ENCODE data around the gene TNNI3.
"Not testable (repeated sequence)": the region's sequence is repeated elsewhere in the genome, so short reads cannot be mapped to it uniquely, and the experiment has no call there.

Gene TNNI3

DNA sequence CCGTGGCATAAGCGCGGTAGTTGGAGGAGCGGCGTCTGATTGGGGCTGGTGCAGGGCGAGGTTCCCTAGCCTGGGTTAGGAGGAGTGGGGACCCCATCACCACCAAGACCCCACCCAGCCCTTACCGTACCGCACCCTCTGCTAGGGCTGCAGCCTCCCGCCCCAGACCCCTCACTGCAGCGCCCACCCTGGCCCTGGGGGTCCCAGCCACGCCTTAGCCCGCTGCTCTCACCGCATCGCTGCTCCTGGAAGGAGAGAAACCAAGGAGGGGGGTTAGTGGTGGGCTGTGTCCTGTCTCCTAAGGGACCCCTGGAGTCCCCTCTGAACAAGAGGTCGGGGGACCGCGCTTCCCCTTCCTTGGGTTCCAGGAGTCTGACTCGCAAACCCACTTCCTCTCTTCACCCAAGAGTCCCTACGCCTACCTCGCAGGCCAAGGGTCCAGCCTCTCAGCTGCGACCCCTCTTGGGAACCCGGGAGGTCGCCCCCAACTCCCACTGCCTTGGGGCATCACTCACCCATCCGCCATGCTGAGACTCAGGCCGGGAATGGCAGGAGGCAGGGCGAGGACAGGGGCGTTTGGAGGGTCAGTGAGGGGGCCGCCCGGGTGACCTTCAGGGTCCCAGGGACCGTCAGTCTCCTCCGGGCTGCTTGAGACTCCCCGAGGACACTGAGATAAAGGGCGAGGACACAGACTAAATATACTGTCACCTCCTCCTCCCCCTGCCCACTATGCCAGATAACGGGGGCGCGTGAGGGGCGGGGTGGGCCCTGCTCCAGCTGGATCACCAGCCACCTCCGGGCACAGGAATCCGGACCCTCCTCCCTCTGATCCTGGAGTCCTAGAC is at the start of gene TNNI3:
TSS of gene TNNI3 (minus strand) at position 669 of the 845 bp plus-strand sequence. CDS start at position 526, 143 bp downstream.
- no peak for DNase-seq (ENCODE audit: low read depth)

DNA sequence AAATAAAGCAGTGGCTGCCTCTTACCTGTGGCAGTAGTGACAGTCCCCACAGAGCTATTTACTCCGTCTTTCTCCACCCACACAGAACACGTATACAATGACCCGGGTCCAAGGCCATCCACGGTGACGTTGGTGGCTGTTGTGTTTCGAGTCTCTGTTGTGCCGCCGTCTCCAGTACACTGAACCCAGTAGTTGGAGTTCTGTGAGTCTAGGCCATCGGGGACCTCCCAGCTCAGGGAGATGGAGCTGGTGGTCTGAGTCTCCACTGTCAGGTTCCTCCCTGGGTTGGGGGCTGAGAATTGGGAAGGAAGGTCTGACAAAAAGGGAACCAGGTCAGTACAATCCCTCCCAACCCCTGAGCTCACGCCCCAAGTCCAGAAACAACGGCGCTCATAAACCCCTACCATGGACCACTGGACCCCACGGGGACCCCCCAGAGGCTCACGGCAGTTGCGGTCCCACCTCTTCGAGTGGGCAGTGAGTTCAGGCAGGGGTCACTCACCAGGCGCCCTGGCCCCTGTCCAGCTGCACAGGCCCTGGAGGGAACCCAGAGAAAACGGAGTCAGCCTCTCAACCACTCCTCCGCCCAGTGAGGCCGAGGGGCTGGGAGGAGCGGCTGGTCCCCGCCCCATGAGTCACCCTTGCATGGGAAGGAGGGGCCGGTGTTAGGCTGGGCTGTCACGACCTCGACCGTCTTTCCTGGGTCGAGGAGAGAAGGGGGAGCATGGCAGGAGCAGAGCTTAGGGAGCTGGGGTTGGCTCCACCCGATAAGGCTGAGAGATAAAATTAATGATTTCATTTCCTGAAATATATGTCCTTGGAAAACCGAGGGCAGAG is 49.4 kb upstream of the TNNI3 start:
- DNase-seq (ENCODE audit: low read depth), result peak; percentile 5

GRCh38 chr19:55202199-55202598 is 44.7 kb upstream of the TNNI3 start:
- not testable (repeated sequence) for DNase-seq (ENCODE audit: low read depth)

DNA sequence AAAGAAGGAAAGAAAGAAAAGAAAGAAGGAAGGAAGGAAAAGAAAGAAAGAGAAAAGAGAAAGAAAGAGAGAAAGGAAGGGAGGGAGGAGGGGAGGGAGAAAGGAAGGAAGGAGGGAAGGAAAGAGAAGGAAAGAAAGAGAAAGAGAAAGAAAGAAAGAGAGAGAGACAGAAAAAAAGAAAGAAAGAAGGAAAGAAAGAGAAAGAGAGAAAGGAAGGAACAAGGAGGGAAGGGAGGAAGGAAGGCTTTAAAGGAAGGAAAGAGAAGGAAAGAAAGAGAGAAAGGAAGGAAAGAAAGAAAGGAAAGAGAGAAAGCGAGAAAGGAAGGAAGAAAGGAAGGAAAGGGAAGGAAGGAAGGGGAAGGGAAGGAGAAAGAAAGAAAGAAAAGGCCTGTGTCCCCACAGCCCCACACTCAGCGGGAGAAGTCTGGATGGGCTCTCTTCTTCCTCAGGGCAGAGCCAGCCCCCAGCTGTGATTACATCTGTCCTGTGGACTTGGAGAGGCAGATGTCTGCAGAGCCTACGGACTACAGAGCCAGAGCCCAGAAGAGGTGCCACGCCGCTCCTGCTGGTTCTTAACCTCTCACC is 42.2 kb upstream of the TNNI3 start:
- DNase-seq (ENCODE audit: low read depth), result no peak

- no peak for DNase-seq (ENCODE audit: low read depth)
Observed at GRCh38 chr19:55198651-55199050, 41.1 kb upstream of the TNNI3 start.

GRCh38 chr19:55197528-55197927 is 40.0 kb upstream of the TNNI3 start:
- DNase-seq (ENCODE audit: low read depth), result no peak

- DNase-seq (ENCODE audit: low read depth), result no peak
Observed at GRCh38 chr19:55196803-55197202, 39.3 kb upstream of the TNNI3 start.

- no peak for DNase-seq (ENCODE audit: low read depth)
Observed at GRCh38 chr19:55193481-55193880, 35.9 kb upstream of the TNNI3 start.

DNA sequence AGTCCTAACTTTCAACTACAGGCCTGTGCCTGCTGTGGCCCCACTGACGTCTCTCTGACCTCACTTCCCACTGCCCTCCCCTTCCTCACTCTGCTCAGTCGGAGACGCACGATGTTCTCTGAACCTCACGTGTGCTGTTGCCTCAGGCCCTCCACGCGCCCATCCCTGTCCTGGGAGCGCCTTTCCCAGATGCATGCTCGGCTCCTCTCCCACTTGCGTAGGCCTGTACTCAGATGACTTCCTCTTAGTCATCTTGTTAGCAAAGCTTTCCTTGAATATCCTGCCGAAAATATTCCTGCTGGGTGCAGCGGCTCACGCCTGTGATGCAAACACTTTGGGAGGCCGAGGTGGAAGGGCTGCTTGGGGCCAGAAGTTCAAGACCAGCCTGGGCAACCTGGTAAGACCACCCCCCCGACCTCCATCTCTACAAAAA is 31.9 kb upstream of the TNNI3 start:
- DNase-seq (ENCODE audit: low read depth), result no peak

DNA sequence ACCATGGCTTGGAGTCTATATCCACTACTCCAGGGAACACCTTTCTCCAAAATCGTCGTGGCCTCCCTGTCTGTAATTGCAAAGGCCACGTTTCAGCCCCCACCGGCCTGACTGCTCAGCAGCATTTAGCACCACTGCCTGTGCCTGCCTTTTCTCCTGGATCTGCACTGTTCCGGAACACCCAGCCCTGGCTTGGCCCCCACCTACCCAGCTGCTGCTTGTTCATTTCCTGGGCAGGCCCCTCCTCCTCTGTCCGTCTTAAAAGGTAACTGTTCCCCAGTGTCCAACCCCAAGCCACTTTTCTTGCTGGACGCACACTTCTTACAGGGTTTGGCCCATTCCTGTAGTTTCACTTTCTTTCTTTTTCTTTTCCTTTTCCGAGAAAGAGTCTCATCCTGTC is 31.1 kb upstream of the TNNI3 start:
- no peak for DNase-seq (ENCODE audit: low read depth)

DNA sequence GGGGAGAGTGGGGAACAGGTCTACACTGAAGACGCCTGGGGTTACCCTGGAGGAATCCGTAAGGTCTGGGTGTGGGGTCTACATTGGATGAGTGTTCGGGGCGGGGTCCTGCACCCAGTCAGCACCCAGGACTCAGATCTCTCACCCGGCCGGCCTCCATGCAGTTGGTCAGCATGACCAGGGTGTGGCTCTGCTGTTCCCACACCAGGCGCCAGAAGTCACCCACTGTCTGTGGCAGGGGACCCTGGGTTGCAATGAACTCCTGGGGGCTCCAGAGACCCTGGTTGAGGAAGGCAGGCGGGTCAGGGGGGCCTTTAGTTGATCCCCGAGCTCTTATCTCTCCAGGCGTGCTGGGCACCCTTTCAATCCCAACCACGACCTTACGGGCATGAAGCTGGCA is 28.5 kb upstream of the TNNI3 start:
- no peak for DNase-seq (ENCODE audit: low read depth)

DNA sequence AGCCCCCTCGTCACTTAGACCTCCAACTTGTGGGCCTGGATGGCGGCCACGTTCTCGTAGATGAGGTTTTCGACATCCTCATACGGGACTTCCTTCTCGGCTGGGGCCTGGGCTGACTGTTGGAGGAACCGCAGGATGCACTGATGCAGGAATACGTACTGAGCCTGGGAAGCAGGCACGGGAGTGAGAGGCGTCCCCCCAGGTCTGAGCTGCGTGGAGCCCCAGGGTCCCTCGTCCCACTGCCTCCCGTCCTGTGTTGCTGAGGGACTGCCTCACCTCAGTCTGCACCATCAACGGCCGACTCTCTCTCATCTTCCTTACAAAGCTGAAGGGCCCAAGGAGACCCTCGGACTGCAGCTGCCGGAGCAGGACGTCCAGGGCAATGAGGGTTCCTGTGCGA is 24.2 kb upstream of the TNNI3 start:
- DNase-seq (ENCODE audit: low read depth), result no peak

GRCh38 chr19:55179606-55180484 is 22.3 kb upstream of the TNNI3 start, which contains the start of gene SYT5:
Gene SYT5 (minus strand): TSS chr19:55180289. CDS start chr19:55179041, 1,248 bp downstream.
- DNase-seq (ENCODE audit: low read depth), result peak; percentile 29

GRCh38 chr19:55178781-55179599 is 21.5 kb upstream of the TNNI3 start:
- peak; percentile 87 for DNase-seq (ENCODE audit: low read depth)

DNA sequence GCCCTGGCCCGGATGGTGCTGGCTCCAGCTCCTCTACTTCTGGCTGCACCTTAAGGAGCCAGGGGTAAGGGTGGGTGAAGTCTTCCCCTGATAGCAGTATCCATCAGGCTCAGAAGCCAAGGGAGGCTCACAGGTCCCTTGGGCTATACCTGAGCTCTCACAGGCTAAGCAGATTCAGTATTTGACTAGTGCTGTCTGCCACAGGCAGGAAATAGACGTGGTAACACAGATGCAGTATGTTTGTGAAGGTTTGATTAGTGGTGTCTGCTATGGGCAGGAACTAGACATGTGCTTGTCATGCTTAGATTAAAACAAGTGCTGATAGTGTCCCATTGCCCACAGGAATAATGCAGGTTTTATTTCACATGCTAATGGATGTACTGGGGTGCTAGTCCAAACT is 18.5 kb upstream of the TNNI3 start:
- no peak for DNase-seq (ENCODE audit: low read depth)

DNA sequence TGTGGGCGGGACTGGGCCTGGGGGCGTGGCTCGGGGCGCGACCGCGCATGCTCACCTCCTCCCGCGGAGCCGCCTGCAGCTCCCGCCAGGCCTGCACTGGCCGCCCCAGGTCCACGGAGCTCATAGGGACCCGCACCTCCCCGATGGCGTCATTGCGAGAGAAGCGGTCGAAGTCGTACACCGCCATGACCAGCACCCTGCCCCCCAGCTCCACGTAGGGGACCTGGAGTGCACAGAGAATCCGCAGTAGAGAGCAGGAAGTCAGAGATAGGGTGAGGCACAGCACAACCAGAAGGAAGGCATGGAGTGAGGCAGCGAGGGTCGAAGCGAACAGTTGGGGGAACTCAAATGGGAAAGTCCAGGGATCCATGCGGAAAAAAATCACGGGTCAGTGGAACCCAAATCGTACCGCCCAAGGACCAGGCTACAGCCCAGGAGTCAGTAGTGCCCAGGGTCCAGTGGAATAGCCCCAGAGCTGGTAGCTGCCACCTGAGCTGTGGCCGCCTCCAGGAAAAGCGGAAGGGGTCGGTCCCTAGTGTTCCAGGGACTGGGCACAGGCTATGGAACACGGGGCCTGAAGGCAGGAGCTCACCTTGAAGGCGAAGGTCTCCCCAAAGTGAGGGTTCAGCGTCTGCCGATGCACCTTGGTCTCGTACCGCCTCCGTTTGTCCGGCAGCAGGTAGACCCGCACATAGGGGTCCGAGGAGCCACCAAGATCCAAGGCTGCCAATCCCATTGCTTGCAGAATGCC is 17.8 kb upstream of the TNNI3 start:
- DNase-seq (ENCODE audit: low read depth), result no peak

DNA sequence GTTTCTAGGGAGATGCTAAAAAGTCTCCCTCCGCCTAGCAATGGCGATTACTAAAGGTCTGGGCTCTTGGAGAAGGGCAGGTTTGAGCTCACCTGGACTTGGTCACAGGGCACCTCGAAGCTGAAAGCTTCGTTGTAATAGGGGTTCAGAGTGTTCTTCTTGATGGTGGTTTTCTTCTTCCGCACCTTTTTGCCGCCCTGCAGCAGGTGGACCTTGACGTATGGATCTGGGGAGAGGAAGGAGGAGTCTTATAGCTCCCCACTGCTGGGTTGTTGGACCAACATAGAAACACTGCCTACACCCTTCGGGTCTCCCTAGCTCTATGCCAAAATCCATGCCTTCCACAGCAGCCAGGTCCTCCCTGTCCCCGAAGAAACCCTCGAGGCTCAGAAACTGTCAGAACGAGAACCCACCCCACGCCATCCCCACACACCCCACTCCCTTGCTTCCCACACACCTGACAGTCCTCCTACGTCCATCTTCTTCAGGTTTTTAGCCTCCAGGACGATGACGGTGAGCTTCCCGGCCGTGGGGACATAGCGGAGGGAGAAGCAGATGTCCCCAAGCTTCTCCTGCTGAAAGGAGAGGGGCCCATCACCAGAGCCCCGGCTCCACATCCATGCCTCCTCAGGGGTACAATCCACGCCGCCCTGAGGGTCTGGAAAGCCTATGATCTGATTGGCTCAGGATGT is 17.0 kb upstream of the TNNI3 start:
- DNase-seq (ENCODE audit: low read depth), result no peak

GRCh38 chr19:55173714-55174409 is 16.3 kb upstream of the TNNI3 start:
- DNase-seq (ENCODE audit: low read depth), result no peak

Measured in stimulated activated CD8-positive, alpha-beta memory T cell treated with anti-CD3 and anti-CD28 coated beads, Interleukin-12 subunit alpha, Interleukin-12 subunit beta, amount 100 ng/mL, for 1 hour (primary cell).